GM21825 (cell line): Measurements from ENCODE around the gene ASS1.

Source experiments
- ATAC-seq: cut with Tn5 transposase; IDR thresholded peaks from one replicate; pipeline ENCODE4 v1.9.1; 2021; ENCODE audit warnings: mild to moderate bottlenecking, moderate library complexity; ENCODE audit not compliant: unreplicated experiment

The ASS1 gene

GRCh38 chr9:130418776-130419175, 26.0 kb upstream of the ASS1 start:
- no peak for ATAC-seq

- no peak for ATAC-seq
Measured at GRCh38 chr9:130419521-130420035, 25.2 kb upstream of the ASS1 start.

GRCh38 chr9:130421154-130421801, 23.5 kb upstream of the ASS1 start:
- ATAC-seq = no peak

- ATAC-seq = no peak
Measured at GRCh38 chr9:130421802-130422276, 22.9 kb upstream of the ASS1 start.

DNA sequence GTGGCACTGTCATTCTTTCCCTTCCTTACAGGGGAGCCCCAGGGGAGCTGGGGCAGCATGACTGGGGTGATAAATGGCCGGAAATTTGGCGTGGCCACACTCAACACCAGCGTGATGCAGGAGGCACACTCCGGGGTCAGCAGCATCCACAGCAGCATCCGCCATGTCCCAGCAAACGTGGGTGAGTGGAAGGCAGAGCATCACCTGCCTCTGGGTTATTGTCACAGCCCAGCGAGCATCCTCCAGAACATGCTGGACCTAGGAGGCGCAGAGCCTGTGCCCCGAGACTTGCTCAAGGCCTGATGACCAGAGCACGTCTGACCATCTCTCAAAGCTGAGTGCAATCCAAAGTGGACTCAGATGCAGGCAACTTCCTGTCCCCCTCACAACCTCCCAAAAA, 22.2 kb upstream of the ASS1 start:
- ATAC-seq = no peak

- ATAC-seq = no peak
Measured at GRCh38 chr9:130423272-130423671, 21.5 kb upstream of the ASS1 start.

GRCh38 chr9:130424595-130425454, 19.9 kb upstream of the ASS1 start:
- ATAC-seq = no peak

DNA sequence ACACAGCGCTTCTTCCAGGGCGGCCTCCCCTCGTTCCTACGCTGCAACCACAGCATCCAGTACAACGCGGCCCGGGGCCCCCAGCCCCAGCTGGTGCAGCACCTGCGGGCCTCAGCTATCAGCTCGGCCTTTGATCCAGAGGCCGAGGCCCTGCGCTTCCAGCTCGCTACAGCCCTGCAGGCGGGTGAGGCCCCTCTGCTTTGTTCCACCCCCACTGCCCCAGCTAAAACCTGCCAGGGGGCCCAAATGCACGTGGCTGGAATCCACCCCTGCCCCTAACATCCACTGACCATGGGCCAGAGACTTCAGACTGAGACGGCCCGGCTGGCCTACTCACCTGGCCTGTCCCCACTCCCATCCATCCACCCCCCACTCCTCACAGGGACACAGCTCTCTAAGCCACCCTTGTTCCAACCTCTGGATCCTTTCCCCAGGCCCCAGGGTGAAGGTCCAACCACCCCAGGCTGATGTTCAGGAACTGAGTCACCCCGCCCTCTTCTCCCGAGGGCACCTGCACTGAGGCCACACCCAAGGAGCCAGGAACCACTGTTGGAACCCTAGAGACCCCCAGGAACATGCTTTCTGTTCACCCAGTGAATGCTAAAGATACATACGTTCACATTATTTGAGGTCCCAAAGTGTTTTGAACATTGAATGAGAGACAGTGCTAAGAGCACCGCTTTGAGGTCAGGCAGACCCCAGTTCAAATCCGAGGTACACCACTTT, 18.9 kb upstream of the ASS1 start:
- no peak for ATAC-seq

DNA sequence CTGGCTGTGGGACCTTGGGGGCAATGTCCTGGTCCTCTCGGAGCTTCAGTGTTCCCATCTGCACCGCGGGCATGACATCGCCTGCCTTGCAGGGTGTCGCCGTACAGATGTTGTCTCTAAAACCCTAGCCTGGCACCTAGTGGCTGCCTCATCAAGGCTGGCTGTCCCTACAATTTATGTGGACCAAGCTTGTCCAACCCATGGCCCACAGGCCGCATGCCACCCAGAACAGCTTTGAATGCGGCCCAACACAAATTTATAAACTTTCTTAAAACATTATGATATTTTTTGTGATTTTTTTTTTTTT, 18.3 kb upstream of the ASS1 start:
- ATAC-seq = no peak

- no peak for ATAC-seq
Measured at GRCh38 chr9:130426883-130427282, 17.9 kb upstream of the ASS1 start.

DNA sequence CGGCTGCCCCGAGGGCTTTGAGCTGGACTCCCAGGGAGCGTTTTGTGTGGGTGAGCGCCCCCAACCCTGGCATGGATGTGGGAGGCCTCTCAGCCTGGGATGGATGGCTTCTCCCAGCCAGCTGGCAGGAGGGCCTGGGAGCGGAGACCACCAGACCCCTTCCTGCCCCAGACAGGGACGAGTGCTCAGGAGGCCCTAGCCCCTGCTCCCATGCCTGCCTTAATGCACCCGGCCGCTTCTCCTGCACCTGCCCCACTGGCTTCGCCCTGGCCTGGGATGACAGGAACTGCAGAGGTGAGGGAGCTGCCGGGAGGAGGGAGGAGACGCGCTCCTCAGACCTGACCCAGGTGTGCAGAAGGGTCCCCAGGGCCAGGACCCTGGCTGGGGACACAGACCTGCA, 17.4 kb upstream of the ASS1 start:
- ATAC-seq = no peak

GRCh38 chr9:130428086-130428665, 16.6 kb upstream of the ASS1 start:
- no peak for ATAC-seq

DNA sequence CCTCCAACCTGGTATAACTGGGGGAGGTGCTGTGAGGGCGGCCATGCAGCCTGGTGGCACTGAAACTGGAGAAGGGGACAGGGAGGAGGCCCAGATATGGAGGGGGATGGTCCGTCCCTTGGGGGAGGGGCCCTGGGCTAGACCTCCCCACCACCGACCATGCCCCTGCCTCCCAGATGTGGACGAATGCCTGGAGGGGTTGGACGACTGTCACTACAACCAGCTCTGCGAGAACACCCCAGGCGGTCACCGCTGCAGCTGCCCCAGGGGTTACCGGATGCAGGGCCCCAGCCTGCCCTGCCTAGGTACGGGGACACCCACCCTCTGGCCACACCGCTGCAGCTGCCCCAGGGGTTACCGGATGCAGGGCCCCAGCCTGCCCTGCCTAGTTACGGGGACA, 15.4 kb upstream of the ASS1 start:
- ATAC-seq = no peak

DNA sequence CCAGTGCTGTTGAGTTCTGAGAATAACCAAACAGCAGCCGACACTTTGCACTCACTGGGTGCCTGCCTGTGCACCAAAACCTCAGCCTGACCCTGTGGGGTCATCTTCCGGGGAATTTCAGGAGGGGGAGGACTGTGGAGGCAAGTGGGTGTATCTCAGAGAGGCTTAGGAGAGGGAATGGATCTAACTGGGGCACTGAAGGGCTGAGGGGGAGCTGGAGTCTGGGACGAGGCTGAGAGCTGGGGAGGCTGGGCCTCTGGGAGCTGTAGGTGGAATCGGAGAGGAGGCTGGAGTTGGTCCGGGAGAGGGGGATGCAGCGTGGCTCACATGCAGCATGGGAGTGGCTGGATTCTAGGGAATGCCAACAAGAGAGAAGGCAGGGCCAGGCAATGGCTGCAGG, 14.9 kb upstream of the ASS1 start:
- no peak for ATAC-seq

DNA sequence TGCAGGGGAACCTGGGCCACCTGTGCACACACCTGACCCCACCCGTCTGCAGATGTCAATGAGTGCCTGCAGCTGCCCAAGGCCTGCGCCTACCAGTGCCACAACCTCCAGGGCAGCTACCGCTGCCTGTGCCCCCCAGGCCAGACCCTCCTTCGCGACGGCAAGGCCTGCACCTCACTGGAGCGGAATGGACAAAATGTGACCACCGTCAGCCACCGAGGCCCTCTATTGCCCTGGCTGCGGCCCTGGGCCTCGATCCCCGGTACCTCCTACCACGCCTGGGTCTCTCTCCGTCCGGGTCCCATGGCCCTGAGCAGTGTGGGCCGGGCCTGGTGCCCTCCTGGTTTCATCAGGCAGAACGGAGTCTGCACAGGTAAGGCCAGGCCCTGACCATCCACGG, 14.5 kb upstream of the ASS1 start:
- ATAC-seq = no peak

DNA sequence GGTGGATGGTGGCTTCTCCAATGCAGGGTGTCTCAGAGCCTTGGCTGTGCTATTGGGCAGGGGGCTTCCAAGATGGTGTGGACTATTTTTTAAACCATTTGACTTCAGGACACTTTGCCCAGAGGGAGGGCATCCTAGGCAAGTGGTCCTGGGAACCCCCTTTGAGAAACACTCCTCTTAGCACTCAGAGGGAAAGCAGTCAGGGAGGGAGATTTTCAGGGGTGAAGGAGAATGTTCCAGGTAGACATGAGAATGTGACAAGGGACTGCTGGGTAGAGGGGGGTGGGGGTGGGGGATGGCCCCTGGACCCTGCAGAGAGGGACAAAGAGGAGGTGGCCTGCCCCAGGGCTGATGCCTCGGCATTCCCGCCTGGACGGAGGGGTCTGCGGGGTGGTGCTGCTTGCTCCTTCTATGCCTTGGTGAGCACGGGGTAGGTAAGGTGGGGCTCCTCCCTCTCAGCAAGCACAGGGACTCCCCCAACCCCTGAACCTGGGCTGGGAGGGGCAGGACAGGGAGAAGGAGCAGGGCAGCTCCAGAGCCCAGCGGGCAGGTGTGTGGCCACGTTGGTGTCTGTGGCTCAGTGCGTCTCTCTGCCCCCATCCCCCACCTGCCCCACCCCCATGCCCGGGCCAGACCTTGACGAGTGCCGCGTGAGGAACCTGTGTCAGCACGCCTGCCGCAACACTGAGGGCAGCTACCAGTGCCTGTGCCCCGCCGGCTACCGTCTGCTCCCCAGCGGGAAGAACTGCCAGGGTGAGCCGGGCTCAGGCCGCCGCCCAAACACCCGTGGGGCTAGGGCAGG, 13.8 kb upstream of the ASS1 start:
- no peak for ATAC-seq

DNA sequence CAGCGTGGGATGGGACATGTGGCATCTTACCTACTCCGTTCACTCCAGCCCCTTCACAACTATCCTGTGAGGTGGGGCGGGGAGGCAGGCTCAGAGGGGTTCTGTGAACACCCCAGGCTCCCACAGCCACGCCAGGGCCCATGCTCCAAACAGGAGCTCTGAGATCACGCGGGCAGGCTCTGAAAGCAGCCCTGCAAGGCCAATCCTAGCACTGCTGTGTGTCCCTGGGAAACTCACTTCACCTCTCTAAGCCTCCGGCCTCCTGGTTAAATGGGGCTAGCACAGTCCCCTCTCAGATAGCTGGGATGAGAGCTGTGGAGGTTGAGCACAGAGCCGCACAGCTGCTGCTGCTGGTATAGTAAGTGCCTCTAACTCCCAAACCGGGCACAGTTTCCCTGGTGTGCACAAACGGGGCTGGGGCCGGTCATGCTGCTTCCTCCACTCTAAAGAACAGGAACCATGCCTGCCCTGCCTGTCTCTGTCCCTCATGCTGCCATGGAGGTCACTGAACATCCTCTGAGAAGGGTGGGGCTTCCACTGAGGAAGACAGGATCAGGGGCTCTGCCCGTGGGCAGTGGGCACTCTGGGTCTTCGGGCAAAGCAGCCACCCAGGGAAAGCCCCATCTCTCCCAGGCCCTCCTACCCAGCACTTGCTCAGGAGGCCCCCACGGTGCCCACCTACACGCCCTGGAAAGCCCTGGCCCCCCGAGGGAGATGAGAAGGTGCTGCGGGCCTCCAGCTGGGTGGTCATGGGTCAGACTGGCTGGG, 13.0 kb upstream of the ASS1 start:
- ATAC-seq = no peak

DNA sequence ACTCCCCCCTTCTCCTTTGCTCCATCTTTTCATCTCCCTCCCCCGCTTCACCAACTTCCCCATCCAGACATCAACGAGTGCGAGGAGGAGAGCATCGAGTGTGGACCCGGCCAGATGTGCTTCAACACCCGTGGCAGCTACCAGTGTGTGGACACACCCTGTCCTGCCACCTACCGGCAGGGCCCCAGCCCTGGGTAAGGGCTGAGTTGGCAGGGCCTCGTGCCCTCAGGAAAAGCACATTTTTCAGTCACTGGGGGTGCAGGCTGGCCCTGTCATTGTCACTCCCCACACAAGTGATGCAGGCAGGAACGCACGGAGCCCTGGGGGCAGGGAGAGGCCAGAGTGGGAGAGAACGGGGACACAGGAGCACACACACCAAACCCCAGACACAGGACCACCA, 12.4 kb upstream of the ASS1 start:
- ATAC-seq = no peak

- ATAC-seq = no peak
Measured at GRCh38 chr9:130432796-130433167, 12.0 kb upstream of the ASS1 start.
